Measurements from ENCODE around the gene PPFIBP2.

PPFIBP2 gene

GRCh38 chr11:7555052-7555699, 41.4 kb downstream of the PPFIBP2 start:
- no peak for DNase-seq

- DNase-seq: no peak
These were observed 44.2 kb downstream of the PPFIBP2 start for GRCh38 chr11:7558046-7558445.

GRCh38 chr11:7559398-7560283, 45.8 kb downstream of the PPFIBP2 start:
- DNase-seq: no peak

GRCh38 chr11:7561562-7561961, 47.8 kb downstream of the PPFIBP2 start:
- no peak for DNase-seq

GRCh38 chr11:7563281-7563680, 49.5 kb downstream of the PPFIBP2 start:
- DNase-seq: no peak

- no peak for DNase-seq
These were observed 51.0 kb downstream of the PPFIBP2 start for GRCh38 chr11:7564803-7565202.

- no peak for DNase-seq
These were observed 53.5 kb downstream of the PPFIBP2 start for GRCh38 chr11:7567311-7567710.

GRCh38 chr11:7569044-7569443, 55.2 kb downstream of the PPFIBP2 start:
- DNase-seq: no peak

- DNase-seq: no peak
These were observed 56.4 kb downstream of the PPFIBP2 start for GRCh38 chr11:7570241-7570640.

- DNase-seq: no peak
These were observed 57.2 kb downstream of the PPFIBP2 start for GRCh38 chr11:7570938-7571521.

GRCh38 chr11:7571640-7572000, 57.8 kb downstream of the PPFIBP2 start:
- DNase-seq: no peak

- DNase-seq: no peak
These were observed 58.4 kb downstream of the PPFIBP2 start for GRCh38 chr11:7572001-7572712.

GRCh38 chr11:7573193-7573557, 59.4 kb downstream of the PPFIBP2 start:
- DNase-seq: no peak

GRCh38 chr11:7573558-7574296, 59.9 kb downstream of the PPFIBP2 start:
- no peak for DNase-seq

GRCh38 chr11:7574491-7575130, 60.8 kb downstream of the PPFIBP2 start:
- no peak for DNase-seq

- DNase-seq: no peak
These were observed 62.3 kb downstream of the PPFIBP2 start for GRCh38 chr11:7575841-7576725.

GRCh38 chr11:7576726-7577290, 63.0 kb downstream of the PPFIBP2 start:
- no peak for DNase-seq

GRCh38 chr11:7577291-7578190, 63.7 kb downstream of the PPFIBP2 start:
- DNase-seq: no peak

GRCh38 chr11:7578276-7578955, 64.6 kb downstream of the PPFIBP2 start:
- no peak for DNase-seq

Data from T-helper 9 cell (primary cell).